Small intestine (tissue), 7 donors: ENCODE data around the gene TXN2. TPM values are rescaled to one million over a fixed set of nuclear protein-coding genes. Genes with fewer than 3 reads are reported as not detected.

Experiments used
- DNase-seq, 2 donors: peaks; one replicate each; pipeline versions ENCODE4 v3.0.0 to v3.0.0-alpha.2; 2013
- FAIRE-seq: peaks from 2 replicates; lab custom pipeline; 2012; peaks lifted over from hg19 to GRCh38; lab: Jason Lieb, UNC
- H3K27ac ChIP-seq, 3 donors: one replicate each; pipeline ENCODE4 v1.5.1; 2013; ENCODE audit warnings: low read length in 2 of 3, mild to moderate bottlenecking in 2 of 3, control low read depth in 1 of 3, inconsistent platforms in 1 of 3, low read depth in 1 of 3, moderate library complexity in 1 of 3
- H3K27me3 ChIP-seq, 3 donors: one replicate each; pipeline ENCODE4 v1.6.1; 2013; ENCODE audit warnings: low read length in 3 of 3, inconsistent platforms in 1 of 3; ENCODE audit not compliant: control insufficient read depth in 3 of 3, insufficient read depth in 3 of 3
- H3K36me3 ChIP-seq, 3 donors: one replicate each; pipeline ENCODE4 v1.6.1; 2013; ENCODE audit warnings: low read length in 3 of 3, inconsistent platforms in 1 of 3, low read depth in 1 of 3, mild to moderate bottlenecking in 1 of 3, moderate library complexity in 1 of 3; ENCODE audit not compliant: control insufficient read depth in 3 of 3, insufficient read depth in 2 of 3
- H3K4me1 ChIP-seq, 3 donors: one replicate each; pipeline ENCODE4 v1.6.1; 2013; ENCODE audit warnings: low read length in 2 of 3, inconsistent platforms in 1 of 3, low read depth in 1 of 3, mild to moderate bottlenecking in 1 of 3, moderate library complexity in 1 of 3; ENCODE audit not compliant: control insufficient read depth in 3 of 3, insufficient read depth in 2 of 3
- H3K4me3 ChIP-seq, 3 donors: one replicate each; pipeline ENCODE4 v1.5.1; 2013; ENCODE audit warnings: low read length in 3 of 3, control low read depth in 1 of 3, inconsistent platforms in 1 of 3, low read depth in 1 of 3, mild to moderate bottlenecking in 1 of 3, moderate library complexity in 1 of 3
- H3K9me3 ChIP-seq, 2 donors: one replicate each; pipeline ENCODE4 v1.6.1; 2013; ENCODE audit warnings: low read depth in 1 of 2, low read length in 1 of 2; ENCODE audit not compliant: control insufficient read depth in 2 of 2, insufficient read depth in 1 of 2
- WGBS, 3 donors: extraction: QIAGEN DNeasy Blood & Tissue Kit; methylation state at CpG; one replicate each; pipeline ENCODE4 v1.1.7; 2013; 5-methylcytosine and 5-hydroxymethylcytosine counted together
- polyA plus RNA-seq, 4 donors: library from polyadenylated mRNA; stranded (reverse) in 3 of 4; unstranded in 1 of 4; fragments of 200-250 nt in 3 of 4; fragments of 120-200 nt in 1 of 4; gene quantifications; one replicate each; pipeline versions ENCODE4 v1.2.1 to v1.2.3, GENCODE V29; 2013
- donor health status: healthy with polysubstance abuse.
- donor health status: control.
- donor health status: control.
- donor health status: Bipolar disorder and iron deficiency.
- donor health status: healthy.

The TXN2 gene
- polyA plus RNA-seq, 4 donors: 86.0 to 209 (median 182) TPM

DNA sequence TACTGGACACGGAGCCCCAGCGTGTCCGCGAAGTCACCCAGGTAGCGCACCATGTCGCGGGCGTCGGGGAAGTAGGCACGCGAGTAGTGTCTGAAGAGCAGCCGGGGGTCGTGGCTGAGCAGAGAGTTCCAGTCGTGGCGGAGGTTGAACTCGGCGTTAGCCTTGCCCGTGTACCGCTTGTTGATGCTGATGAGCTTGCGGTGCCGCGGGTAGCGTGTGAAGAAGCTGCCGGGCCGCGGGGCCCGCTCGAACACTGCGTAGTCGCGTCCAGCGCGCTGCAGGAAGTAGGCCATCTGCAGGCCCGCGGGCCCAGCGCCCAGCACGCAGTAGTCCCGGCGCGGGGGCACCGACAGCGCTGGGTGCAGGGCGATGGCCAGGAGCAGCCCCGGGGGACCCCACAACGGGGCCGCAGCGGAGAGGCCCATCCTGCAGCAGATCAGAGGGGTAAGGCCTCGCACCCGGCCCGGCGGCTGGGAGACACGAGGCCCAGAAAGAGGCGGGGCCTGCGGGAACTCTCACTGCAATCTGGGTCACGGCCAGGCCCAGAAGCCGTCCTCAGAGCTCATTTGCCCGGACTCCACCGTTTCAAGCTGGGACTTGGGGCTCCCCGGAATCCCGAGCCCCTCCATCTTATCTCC lies 24.7 kb upstream of the TXN2 start:
- Histone ChIP-seq H3K9me3 (peaks cover 0 to 7% of the 10 kb centered on the region in 2 donors), H3K4me1 (peaks cover 2 to 28% (median 6%) of the 10 kb centered on the region in 3 donors), H3K36me3 (peaks cover 2 to 36% (median 2%) of the 10 kb centered on the region in 3 donors), H3K27ac (peak overlapping the region in 1 of 3 donors; percentile 17), H3K27me3 (no peaks in the 10 kb centered on the region), H3K4me3 (peak overlapping the region in 1 of 3 donors; percentile 30)
- DNase-seq: no peak
- no peak for FAIRE-seq
- WGBS, 3 donors: 88 to 95% (median 92%) methylated on average over 59 to 60 of the region's 60 CpGs

DNA sequence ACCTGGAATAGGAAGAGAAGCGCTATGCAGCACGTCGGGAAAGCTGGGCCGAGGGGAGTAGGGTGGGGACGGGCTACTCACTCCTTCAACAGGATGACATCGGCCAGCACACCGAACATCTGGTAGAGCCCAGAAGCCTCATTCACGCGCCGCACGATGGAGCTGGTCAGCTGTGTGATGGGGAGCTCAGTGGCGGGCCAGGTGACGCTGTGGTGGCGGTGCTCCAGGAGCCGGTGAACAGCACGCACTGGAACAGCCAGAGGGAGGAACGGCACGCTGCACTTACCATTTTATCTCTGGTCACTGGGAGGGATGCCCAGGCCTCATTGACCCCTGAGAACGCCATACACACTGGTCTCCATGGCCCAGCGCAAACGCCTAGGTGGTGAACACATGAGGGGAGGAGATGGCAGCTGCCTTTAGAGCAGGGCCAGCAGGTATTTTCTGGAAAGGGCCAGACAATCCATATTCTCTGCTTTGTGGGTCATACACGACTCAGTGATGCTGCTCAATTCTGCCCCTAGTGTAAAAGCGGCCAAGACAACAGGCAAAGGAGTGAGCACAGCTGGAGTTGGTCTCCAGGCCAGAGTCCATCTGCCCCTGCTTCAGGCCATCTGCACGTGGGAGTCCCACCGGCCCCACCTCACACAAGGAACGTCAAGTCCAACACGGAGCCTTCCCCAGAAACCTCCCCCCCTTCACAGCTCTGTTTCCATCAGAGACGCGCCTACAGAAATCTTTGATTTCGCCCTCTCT lies 16.6 kb upstream of the TXN2 start:
- 90 to 93% (median 91%) methylated on average over 30 of the region's 30 CpGs for WGBS, 3 donors
- Histone ChIP-seq H3K36me3 (peaks cover 0 to 68% (median 4%) of the 10 kb centered on the region in 3 donors), H3K4me3 (no peak overlapping the region), H3K27me3 (no peaks in the 10 kb centered on the region), H3K9me3 (no peaks in the 10 kb centered on the region), H3K4me1 (no peaks in the 10 kb centered on the region), H3K27ac (no peak overlapping the region)
- DNase-seq (no peak), FAIRE-seq (no peak)

- no peak for FAIRE-seq
These were observed 12.3 kb upstream of the TXN2 start for GRCh38 chr22:36493690-36494110.

GRCh38 chr22:36492109-36492508 lies 10.7 kb upstream of the TXN2 start:
- Histone ChIP-seq H3K36me3 (peaks cover 0 to 72% (median 0%) of the 10 kb centered on the region in 3 donors), H3K9me3 (peaks cover 0 to 2% of the 10 kb centered on the region in 2 donors), H3K27me3 (no peaks in the 10 kb centered on the region), H3K4me1 (no peaks in the 10 kb centered on the region), H3K4me3 (no peak overlapping the region), H3K27ac (no peak overlapping the region)
- 79 to 96% (median 96%) methylated on average over 5 of the region's 5 CpGs for WGBS, 3 donors
- DNase-seq: no peak
- FAIRE-seq: no peak

More at GRCh38 chr22:36493690-36494110, 12.3 kb upstream of the TXN2 start:
- WGBS, 3 donors: 66 to 86% (median 73%) methylated on average over 16 of the region's 16 CpGs
- H3K9me3 ChIP-seq: no peaks in the 10 kb centered on the region
- H3K4me3 ChIP-seq: no peak overlapping the region
- H3K27me3 ChIP-seq: no peaks in the 10 kb centered on the region
- H3K27ac ChIP-seq: peak overlapping the region in 1 of 3 donors; percentile 5
- H3K4me1 ChIP-seq: no peaks in the 10 kb centered on the region
- DNase-seq: no peak
- H3K36me3 ChIP-seq: peaks cover 0 to 81% (median 4%) of the 10 kb centered on the region in 3 donors

DNA sequence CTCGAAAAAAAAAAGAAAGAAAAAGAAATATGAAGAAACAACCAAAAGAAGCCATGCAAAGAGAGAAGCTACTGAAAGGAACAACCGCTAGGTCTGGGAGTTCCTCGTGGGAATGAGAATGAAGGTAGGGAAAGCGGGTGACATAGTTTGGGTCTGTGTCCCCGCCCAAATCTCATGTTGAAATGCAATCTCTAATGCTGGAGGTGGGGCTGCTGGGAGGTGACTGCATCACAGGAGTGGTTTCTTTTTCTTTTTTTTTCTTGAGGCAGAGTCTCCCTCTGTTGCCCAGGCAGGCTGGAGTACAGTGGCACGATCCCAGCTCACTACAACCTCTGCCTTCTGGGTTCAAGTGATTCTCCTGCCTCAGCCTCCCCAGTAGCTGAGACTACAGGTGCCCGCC lies 9.7 kb upstream of the TXN2 start:
- peaks cover 0 to 68% (median 0%) of the 10 kb centered on the region in 3 donors for H3K36me3 ChIP-seq
- H3K4me1 ChIP-seq: no peaks in the 10 kb centered on the region
- no peak overlapping the region for H3K4me3 ChIP-seq
- WGBS, 3 donors: 86 to 92% (median 91%) methylated on average over 7 of the region's 7 CpGs
- FAIRE-seq: no peak
- peaks cover 0 to 7% of the 10 kb centered on the region in 2 donors for H3K9me3 ChIP-seq
- no peak overlapping the region for H3K27ac ChIP-seq
- DNase-seq: no peak
- no peaks in the 10 kb centered on the region for H3K27me3 ChIP-seq

DNA sequence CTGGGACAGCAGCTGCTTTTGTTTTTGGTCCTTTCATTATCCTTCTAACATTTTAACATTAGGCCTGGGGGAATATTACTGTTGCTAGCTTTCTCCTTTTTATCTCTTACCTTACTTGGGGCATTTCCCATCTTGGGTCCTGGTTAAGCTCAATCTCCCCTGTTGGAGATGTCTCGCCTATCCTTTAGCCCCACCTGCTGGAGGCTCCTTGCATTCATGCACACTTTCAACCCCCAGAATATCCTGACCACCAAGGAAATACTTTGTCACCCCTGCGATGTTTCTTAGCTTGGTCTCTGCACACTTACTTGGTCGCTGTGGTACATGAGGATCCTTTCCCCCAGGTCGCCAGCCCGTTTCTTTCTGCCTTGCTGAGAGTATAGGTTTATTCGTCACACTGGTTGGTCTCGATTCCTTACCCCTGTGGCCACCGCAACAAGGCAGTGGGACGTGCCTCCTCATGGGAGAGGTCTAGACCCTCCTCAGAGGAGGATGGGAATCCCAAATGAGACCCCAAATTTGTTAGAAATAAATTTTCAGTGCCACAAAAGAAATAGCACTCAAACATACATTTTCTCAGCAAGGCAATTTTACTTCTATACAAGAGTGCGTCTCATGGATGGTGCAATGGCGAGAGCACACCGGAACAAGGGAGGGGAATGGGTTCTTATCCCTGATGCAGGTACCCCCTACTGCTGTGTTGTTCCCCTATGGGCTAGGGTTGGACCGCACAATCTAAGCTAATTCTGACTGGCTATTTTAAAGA lies 5.4 kb upstream of the TXN2 start:
- Histone ChIP-seq H3K4me3 (no peak overlapping the region), H3K9me3 (peaks cover 0 to 9% of the 10 kb centered on the region in 2 donors), H3K27me3 (no peaks in the 10 kb centered on the region), H3K4me1 (no peaks in the 10 kb centered on the region), H3K27ac (no peak overlapping the region), H3K36me3 (peaks cover 0 to 39% (median 0%) of the 10 kb centered on the region in 3 donors)
- peak; percentile 46 to 51 for DNase-seq
- FAIRE-seq: no peak
- WGBS, 3 donors: 87 to 91% (median 91%) methylated on average over 13 of the region's 13 CpGs

- Histone ChIP-seq H3K27ac (peak overlapping the region; percentile 96 to 99 (median 96)), H3K9me3 (peaks cover 0 to 2% of the 10 kb centered on the region in 2 donors), H3K36me3 (peaks cover 3 to 44% (median 7%) of the 10 kb centered on the region in 3 donors), H3K4me1 (peaks cover 3 to 8% (median 7%) of the 10 kb centered on the region in 3 donors), H3K4me3 (peak overlapping the region; percentile 77 to 95 (median 83)), H3K27me3 (no peaks in the 10 kb centered on the region)
- no peak for DNase-seq
- WGBS, 3 donors: 5 to 10% (median 7%) methylated on average over 9 of the region's 9 CpGs
- FAIRE-seq: no peak
These were observed 473 bp downstream of the TXN2 start for GRCh38 chr22:36480941-36481392.

GRCh38 chr22:36478966-36479365 lies 2.5 kb downstream of the TXN2 start:
- FAIRE-seq (no peak), DNase-seq (no peak)
- Histone ChIP-seq H3K9me3 (peaks cover 0 to 2% of the 10 kb centered on the region in 2 donors), H3K27ac (no peak overlapping the region), H3K36me3 (peaks cover 12 to 64% (median 19%) of the 10 kb centered on the region in 3 donors), H3K27me3 (no peaks in the 10 kb centered on the region), H3K4me1 (peaks cover 3 to 8% (median 7%) of the 10 kb centered on the region in 3 donors), H3K4me3 (no peak overlapping the region)
- WGBS, 3 donors: 95 to 96% (median 96%) methylated on average over 4 of the region's 4 CpGs
